ENCODE measurements around the gene EIPR1. TPM values are rescaled to one million over a fixed set of nuclear protein-coding genes. Genes with fewer than 3 reads are reported as not detected.

The EIPR1 gene
- total RNA-seq, 1 experiment from 2014 or later = 22.8 TPM

- H3K27me3 Mint-ChIP-seq (ENCODE audit: low read depth) = no peaks in the 10 kb centered on the region
- no peaks in the 10 kb centered on the region for H3K9me3 Mint-ChIP-seq
- DNase-seq (ENCODE audit: low spot score) = no peak
- no peak overlapping the region for H3K27ac Mint-ChIP-seq
- no peak overlapping the region for H3K4me3 Mint-ChIP-seq
- TF ChIP-seq FOXJ3 (CRISPR knock-in tag; IDR thresholded peaks at IDR 0.05; ENCODE audit: borderline replicate concordance) = no peak
- TF ChIP-seq FOXP4 (CRISPR knock-in tag; IDR thresholded peaks at IDR 0.05) = no peak
- no peak for TF ChIP-seq AFF4 (CRISPR knock-in tag; IDR thresholded peaks at IDR 0.05; ENCODE audit: borderline replicate concordance)
- TF ChIP-seq USF1 (CRISPR knock-in tag; IDR thresholded peaks at IDR 0.05) = no peak
- no peak for TF ChIP-seq CDX4 (CRISPR knock-in tag; IDR thresholded peaks at IDR 0.05; ENCODE audit: borderline replicate concordance)
- TF ChIP-seq ESRRA (CRISPR knock-in tag; IDR thresholded peaks at IDR 0.05; ENCODE audit: borderline replicate concordance) = no peak
- no peaks in the 10 kb centered on the region; the same call in 1 of the 2 replicates for H3K36me3 Mint-ChIP-seq
- H3K4me1 Mint-ChIP-seq = peaks cover 31% of the 10 kb centered on the region
- ATAC-seq = no peak
- CTCF ChIA-PET = interaction anchor here (1.1 kb wide), 1 partner anchor 63 kb away, joined by 3 read pairs; no protein-coding TSS in a partner anchor
- POLR2A ChIA-PET = no interaction called here
These were observed 116.1 kb downstream of the EIPR1 start for GRCh38 chr2:3261511-3261910.

GRCh38 chr2:3260959-3261358 is 116.7 kb downstream of the EIPR1 start:
- no peak overlapping the region for H3K4me3 Mint-ChIP-seq
- H3K36me3 Mint-ChIP-seq = no peaks in the 10 kb centered on the region; the same call in 1 of the 2 replicates
- POLR2A ChIA-PET = no interaction called here
- ATAC-seq (no peak), DNase-seq (ENCODE audit: low spot score) (no peak)
- H3K27ac Mint-ChIP-seq = no peak overlapping the region
- peaks cover 25% of the 10 kb centered on the region for H3K4me1 Mint-ChIP-seq
- H3K9me3 Mint-ChIP-seq = no peaks in the 10 kb centered on the region
- H3K27me3 Mint-ChIP-seq (ENCODE audit: low read depth) = no peaks in the 10 kb centered on the region
- TF ChIP-seq FOXP1 (CRISPR knock-in tag; IDR thresholded peaks at IDR 0.05; ENCODE audit: borderline replicate concordance) (no peak), OVOL2 (CRISPR knock-in tag; IDR thresholded peaks at IDR 0.05; ENCODE audit: borderline replicate concordance) (no peak), CREB1 (CRISPR knock-in tag; IDR thresholded peaks at IDR 0.05) (no peak), ARID4B (CRISPR knock-in tag; IDR thresholded peaks at IDR 0.05; ENCODE audit: borderline replicate concordance) (no peak), RELA (CRISPR knock-in tag; IDR thresholded peaks at IDR 0.05; ENCODE audit: borderline replicate concordance) (no peak)
- CTCF ChIA-PET = no interaction called here
